Ascending aorta (tissue), 2 donors: ENCODE measurements around the gene TANC1. TPM values are rescaled to one million over a fixed set of nuclear protein-coding genes. Genes with fewer than 3 reads are reported as not detected.

Experiments used
- DNase-seq, 2 donors: peaks; one replicate each; pipeline ENCODE4 v3.0.0-alpha.2; 2019; ENCODE audit warnings: low spot score in 2 of 2
- H3K27ac ChIP-seq, 2 donors: fragments of 200-600 bp; sonication (generic); one replicate each; pipeline ENCODE4 v1.5.1; 2016 to 2017; ENCODE audit warnings: mild to moderate bottlenecking in 1 of 2
- H3K27me3 ChIP-seq: fragments of 200-600 bp; sonication (generic); one replicate; pipeline ENCODE4 v1.5.1; 2017
- H3K36me3 ChIP-seq, 2 donors: fragments of 200-600 bp; sonication (generic); one replicate each; pipeline ENCODE4 v1.5.1; 2016
- H3K4me1 ChIP-seq, 2 donors: fragments of 200-600 bp; sonication (generic); one replicate each; pipeline ENCODE4 v1.5.1; 2016 to 2017; ENCODE audit warnings: mild to moderate bottlenecking in 1 of 2
- H3K4me3 ChIP-seq, 2 donors: fragments of 200-600 bp; sonication (generic); one replicate each; pipeline ENCODE4 v1.5.1; 2016 to 2017; ENCODE audit warnings: mild to moderate bottlenecking in 1 of 2
- H3K9me3 ChIP-seq, 2 donors: fragments of 200-600 bp; sonication (generic); one replicate each; pipeline ENCODE4 v1.5.1; 2016
- intact Hi-C: fragments of 100-400 bp; cut with DNase I; formaldehyde crosslinking; loops from one replicate; pipeline ENCODE4 v1.15.1; 2023
- total RNA-seq: library from RNA; depleted of rRNA; stranded (reverse); fragments of >200 nt; gene quantifications from one replicate; pipeline ENCODE4 v1.1.0, GENCODE V29; 2016
- TF ChIP-seq, protein P1 (sequence below), 3 experiments: fragments of 200-600 bp in 2 of 3; fragments of 450-650 bp in 1 of 3; sonication (generic) in 2 of 3; IDR thresholded peaks; one replicate each; pipeline ENCODE4 v1.5.1; 2016 to 2019; ENCODE audit warnings: antibody characterized with exemption in 3 of 3, mild to moderate bottlenecking in 1 of 3, moderate library complexity in 1 of 3

TANC1 gene
- total RNA-seq, 1 donor from 2014 or later, result 45.4 TPM

DNA sequence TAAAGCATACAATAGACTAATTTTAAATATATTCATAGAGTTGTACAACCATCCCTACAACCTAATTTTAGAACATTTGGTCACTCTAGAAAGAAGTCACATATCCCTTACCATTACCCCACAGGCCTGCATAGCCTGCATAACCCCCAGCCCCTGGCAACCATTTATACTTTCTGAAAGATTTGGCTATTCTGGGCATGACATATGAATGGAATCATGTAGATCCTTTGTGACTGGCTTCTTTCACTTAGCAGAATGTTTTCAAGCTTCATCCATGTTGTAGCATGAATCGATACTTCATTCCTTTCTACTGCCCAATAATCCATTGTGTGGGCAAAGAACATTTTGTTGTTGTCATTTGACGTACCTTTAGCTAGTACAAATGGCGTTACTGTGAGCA lies 166.5 kb downstream of the TANC1 start:
- peak overlapping the region; percentile 67 to 70 for H3K27ac ChIP-seq
- TF ChIP-seq, protein P1, sequence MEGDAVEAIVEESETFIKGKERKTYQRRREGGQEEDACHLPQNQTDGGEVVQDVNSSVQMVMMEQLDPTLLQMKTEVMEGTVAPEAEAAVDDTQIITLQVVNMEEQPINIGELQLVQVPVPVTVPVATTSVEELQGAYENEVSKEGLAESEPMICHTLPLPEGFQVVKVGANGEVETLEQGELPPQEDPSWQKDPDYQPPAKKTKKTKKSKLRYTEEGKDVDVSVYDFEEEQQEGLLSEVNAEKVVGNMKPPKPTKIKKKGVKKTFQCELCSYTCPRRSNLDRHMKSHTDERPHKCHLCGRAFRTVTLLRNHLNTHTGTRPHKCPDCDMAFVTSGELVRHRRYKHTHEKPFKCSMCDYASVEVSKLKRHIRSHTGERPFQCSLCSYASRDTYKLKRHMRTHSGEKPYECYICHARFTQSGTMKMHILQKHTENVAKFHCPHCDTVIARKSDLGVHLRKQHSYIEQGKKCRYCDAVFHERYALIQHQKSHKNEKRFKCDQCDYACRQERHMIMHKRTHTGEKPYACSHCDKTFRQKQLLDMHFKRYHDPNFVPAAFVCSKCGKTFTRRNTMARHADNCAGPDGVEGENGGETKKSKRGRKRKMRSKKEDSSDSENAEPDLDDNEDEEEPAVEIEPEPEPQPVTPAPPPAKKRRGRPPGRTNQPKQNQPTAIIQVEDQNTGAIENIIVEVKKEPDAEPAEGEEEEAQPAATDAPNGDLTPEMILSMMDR (IDR thresholded peaks at IDR 0.05), result no peak
- peak overlapping the region in 1 of 2 donors; percentile 24 for H3K4me3 ChIP-seq
- no peaks in the 10 kb centered on the region for H3K9me3 ChIP-seq
- no peaks in the 10 kb centered on the region for H3K27me3 ChIP-seq
- no peaks in the 10 kb centered on the region for H3K36me3 ChIP-seq
- intact Hi-C loops, result loop anchor here (5.0 kb wide), 1 partner anchor 152 kb away; the partner anchor contains the start of gene WDSUB1
- peaks cover 0 to 60% of the 10 kb centered on the region in 2 donors for H3K4me1 ChIP-seq
- no peak for DNase-seq

GRCh38 chr2:159136391-159136790 lies 168.0 kb downstream of the TANC1 start:
- TF ChIP-seq, protein P1 (IDR thresholded peaks at IDR 0.05), result no peak
- H3K9me3 ChIP-seq, result no peaks in the 10 kb centered on the region
- H3K27ac ChIP-seq, result peak overlapping the region; percentile 67 to 70
- no peak for DNase-seq
- no peaks in the 10 kb centered on the region for H3K27me3 ChIP-seq
- no peaks in the 10 kb centered on the region for H3K36me3 ChIP-seq
- intact Hi-C loops, result no loop called here
- H3K4me3 ChIP-seq, result peak overlapping the region in 1 of 2 donors; percentile 24
- peaks cover 0 to 54% of the 10 kb centered on the region in 2 donors for H3K4me1 ChIP-seq

DNA sequence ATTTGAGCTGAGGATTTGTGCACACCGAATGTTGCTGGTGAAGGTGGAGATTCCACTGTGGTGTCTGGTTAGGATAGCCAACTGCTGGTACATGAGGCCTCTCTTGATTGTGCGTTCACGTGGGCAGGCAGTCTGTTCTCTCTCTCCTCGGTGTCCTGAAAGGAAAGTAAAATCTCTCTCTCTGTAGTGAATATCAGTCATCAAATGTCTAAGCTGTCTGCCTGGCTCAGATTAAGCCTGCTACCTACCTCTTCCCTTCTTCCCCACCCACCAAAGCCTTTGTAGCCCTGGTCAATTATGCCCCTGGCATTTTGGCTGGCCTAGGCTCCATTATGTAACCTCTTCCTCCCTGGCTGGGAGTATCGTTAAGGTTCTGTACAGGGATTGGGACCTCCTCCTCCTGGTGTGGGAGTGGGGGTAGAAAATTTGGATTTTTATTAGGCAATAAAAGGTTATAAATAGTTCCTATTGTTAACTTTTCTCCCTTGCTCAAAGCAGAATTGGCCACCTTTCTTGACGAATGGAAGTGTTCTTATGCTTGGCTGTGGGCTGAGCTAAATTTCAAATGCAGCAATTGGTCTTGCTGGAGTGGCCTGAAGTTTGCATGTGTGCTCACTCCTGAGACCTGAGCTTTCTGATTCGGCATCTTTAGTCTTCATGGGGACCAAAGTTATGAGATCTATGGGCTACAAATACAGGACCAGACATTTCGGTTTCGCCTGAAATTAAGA lies 169.2 kb downstream of the TANC1 start:
- H3K4me1 ChIP-seq, result peaks cover 0 to 45% of the 10 kb centered on the region in 2 donors
- H3K4me3 ChIP-seq, result no peak overlapping the region
- H3K27ac ChIP-seq, result peak overlapping the region; percentile 49 to 57
- no peaks in the 10 kb centered on the region for H3K9me3 ChIP-seq
- H3K27me3 ChIP-seq, result no peaks in the 10 kb centered on the region
- DNase-seq, result no peak
- no peaks in the 10 kb centered on the region for H3K36me3 ChIP-seq
- intact Hi-C loops, result no loop called here
- TF ChIP-seq, protein P1 (IDR thresholded peaks at IDR 0.05), result no peak

DNA sequence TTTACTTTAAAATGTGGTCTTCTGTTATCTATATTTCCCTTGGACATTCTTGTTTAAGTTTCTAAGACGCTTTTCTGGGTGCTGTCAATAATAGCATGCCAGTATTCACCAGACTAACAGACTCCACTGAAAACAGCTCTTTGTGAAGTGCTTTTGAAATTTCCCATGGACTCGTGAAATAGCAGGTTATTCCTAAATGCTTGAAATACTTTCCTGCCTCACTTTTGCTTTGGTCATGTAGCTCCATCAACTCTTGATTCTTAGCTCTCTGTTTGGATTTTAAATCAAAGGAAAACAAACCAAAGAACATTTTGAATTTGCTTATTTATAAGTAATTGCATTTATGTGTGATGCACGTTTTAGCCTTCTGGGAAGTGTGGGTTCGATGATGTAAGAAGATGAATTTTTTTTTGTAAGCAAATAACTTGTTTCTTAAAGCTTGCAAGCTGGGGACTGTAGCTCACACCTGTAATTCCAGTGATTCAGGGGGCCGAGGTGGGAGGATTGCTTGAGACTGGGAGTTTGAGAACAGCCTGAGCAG lies 170.3 kb downstream of the TANC1 start:
- Histone ChIP-seq H3K4me3 (no peak overlapping the region), H3K27ac (peak overlapping the region; percentile 0 to 31), H3K27me3 (no peaks in the 10 kb centered on the region), H3K9me3 (no peaks in the 10 kb centered on the region), H3K36me3 (no peaks in the 10 kb centered on the region), H3K4me1 (peaks cover 0 to 45% of the 10 kb centered on the region in 2 donors)
- DNase-seq, result no peak
- intact Hi-C loops, result no loop called here
- TF ChIP-seq, protein P1 (IDR thresholded peaks at IDR 0.05), result no peak

- Histone ChIP-seq H3K27me3 (no peaks in the 10 kb centered on the region), H3K36me3 (no peaks in the 10 kb centered on the region), H3K9me3 (no peaks in the 10 kb centered on the region), H3K4me1 (peaks cover 0 to 42% of the 10 kb centered on the region in 2 donors), H3K4me3 (no peak overlapping the region), H3K27ac (no peak overlapping the region)
- TF ChIP-seq, protein P1 (IDR thresholded peaks at IDR 0.05), result no peak
- DNase-seq, result no peak
- intact Hi-C loops, result no loop called here
These were observed 170.9 kb downstream of the TANC1 start for GRCh38 chr2:159139216-159139933.
